ENCODE results near the gene KTN1.

GRCh38 chr14:55713486-55713885 lies 133.5 kb downstream of the KTN1 start:
- TF ChIP-seq EZH2 (IDR thresholded peaks at IDR 0.05; ENCODE audit: borderline replicate concordance, insufficient read depth, low read length, poor library complexity, severe bottlenecking) = no peak
- TF ChIP-seq TAF1 (IDR thresholded peaks at IDR 0.05; ENCODE audit: low read depth) = no peak
- TF ChIP-seq POLR2AphosphoS5 (IDR thresholded peaks at IDR 0.05) = no peak

All from neural cell (in vitro differentiated cells).